Body of pancreas (tissue), 4 donors: ENCODE measurements around the gene CLCN5.

Source experiments
- POLR2A ChIP-seq, 3 donors: fragments of 450-650 bp; IDR thresholded peaks; one replicate each; pipeline ENCODE4 v1.6.1; 2016; ENCODE audit warnings: antibody characterized with exemption in 3 of 3, mild to moderate bottlenecking in 2 of 3
- TF ChIP-seq, protein P1 (sequence below), 7 experiments: fragments of 450-650 bp in 4 of 7; fragments of 200-600 bp in 3 of 7; sonication (generic) in 3 of 7; IDR thresholded peaks; one replicate each; pipeline ENCODE4 v1.5.1; 2016 to 2019; ENCODE audit warnings: antibody characterized with exemption in 7 of 7

DNA sequence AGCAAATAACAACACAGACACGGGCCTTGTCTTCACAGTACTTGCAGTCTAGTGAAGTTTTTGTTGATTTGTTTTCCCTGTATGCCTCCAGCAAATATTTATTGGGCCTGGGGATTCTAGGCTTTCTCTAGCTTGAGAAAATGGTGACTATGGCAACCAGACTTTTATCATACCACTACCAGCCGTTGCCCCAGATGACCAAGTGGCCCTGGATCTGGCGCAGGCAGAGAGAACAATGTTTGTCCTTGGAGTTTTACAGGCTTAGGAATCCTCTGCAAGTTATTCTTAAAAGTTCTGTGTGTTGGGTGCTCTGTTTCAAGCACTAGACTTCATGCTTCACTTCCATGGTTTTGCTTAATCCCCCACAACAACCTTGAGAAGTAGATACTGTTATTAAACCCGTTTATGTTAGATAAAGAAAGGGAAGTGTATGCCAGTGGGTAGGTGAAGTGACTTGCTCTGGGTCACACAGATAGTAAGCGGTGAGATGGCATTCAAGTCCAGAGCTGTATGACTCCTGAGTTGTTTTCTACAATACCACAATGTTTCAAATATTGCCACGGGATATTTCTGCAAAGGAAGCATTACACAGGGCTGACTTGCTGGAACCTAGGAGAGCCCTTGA, 183.8 kb downstream of the CLCN5 start:
- TF ChIP-seq, protein P1, sequence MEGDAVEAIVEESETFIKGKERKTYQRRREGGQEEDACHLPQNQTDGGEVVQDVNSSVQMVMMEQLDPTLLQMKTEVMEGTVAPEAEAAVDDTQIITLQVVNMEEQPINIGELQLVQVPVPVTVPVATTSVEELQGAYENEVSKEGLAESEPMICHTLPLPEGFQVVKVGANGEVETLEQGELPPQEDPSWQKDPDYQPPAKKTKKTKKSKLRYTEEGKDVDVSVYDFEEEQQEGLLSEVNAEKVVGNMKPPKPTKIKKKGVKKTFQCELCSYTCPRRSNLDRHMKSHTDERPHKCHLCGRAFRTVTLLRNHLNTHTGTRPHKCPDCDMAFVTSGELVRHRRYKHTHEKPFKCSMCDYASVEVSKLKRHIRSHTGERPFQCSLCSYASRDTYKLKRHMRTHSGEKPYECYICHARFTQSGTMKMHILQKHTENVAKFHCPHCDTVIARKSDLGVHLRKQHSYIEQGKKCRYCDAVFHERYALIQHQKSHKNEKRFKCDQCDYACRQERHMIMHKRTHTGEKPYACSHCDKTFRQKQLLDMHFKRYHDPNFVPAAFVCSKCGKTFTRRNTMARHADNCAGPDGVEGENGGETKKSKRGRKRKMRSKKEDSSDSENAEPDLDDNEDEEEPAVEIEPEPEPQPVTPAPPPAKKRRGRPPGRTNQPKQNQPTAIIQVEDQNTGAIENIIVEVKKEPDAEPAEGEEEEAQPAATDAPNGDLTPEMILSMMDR (IDR thresholded peaks at IDR 0.05) = no peak
- no peak for TF ChIP-seq POLR2A (IDR thresholded peaks at IDR 0.05)
